ENCODE results near the gene PINK1.

Gene PINK1

GRCh38 chr1:20590306-20590777 is 42.9 kb upstream of the PINK1 start:
- H3K4me3 ChIP-seq (ENCODE audit: low read depth, low read length), result no peak overlapping the region
- TF ChIP-seq CTCF (IDR thresholded peaks at IDR 0.05; ENCODE audit: borderline replicate concordance, insufficient read depth, low read depth, low read length), result no peak

DNA sequence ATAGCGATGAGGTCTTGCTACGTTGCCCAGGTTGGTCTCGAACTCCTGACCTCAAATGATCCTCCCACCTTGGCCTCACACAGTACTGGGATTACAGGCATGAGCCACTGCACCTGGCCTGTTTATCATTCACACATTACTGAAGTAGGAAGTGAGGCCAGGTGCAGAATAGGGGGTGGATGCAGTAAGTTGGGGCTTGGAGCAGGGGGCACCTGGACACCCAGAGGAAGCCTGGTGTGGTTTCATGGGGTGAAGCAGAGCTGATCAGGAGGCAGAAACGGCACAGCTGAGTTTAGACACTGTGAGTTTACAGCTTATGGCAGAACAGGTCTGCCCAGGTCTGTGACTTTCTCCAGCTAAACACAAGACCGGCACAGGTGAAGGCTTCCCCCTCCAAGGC is 39.5 kb upstream of the PINK1 start:
- H3K4me3 ChIP-seq (ENCODE audit: low read depth, low read length), result no peak overlapping the region
- no peak for TF ChIP-seq CTCF (IDR thresholded peaks at IDR 0.05; ENCODE audit: borderline replicate concordance, insufficient read depth, low read depth, low read length)

GRCh38 chr1:20594746-20595145 is 38.5 kb upstream of the PINK1 start:
- no peak for TF ChIP-seq CTCF (IDR thresholded peaks at IDR 0.05; ENCODE audit: borderline replicate concordance, insufficient read depth, low read depth, low read length)

GRCh38 chr1:20596106-20596505 is 37.2 kb upstream of the PINK1 start:
- no peak overlapping the region for H3K4me3 ChIP-seq (ENCODE audit: low read depth, low read length)
- no peak for TF ChIP-seq CTCF (IDR thresholded peaks at IDR 0.05; ENCODE audit: borderline replicate concordance, insufficient read depth, low read depth, low read length)

More at GRCh38 chr1:20594746-20595145, 38.5 kb upstream of the PINK1 start:
- no peak overlapping the region for H3K4me3 ChIP-seq (ENCODE audit: low read depth, low read length)

DNA sequence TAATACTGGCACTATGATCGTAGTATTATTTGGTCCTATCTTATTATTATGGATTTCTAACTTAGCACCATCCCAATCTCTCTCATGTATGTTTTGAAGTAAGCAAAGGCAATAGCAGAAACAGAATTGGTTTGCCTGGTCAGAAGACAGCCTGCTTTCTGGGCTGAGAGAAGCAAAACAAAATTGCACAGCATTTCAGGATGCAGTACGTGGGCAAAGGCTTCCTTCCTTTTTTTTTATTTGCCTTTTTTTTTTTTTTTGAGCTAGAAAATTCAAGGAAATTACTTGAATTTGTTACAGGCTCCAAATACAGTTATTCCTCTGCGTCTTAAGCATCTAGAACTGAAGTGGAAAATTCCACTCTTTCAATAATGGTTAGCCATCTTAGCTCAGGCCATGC is 35.6 kb upstream of the PINK1 start:
- H3K4me3 ChIP-seq (ENCODE audit: low read depth, low read length), result no peak overlapping the region
- TF ChIP-seq CTCF (IDR thresholded peaks at IDR 0.05; ENCODE audit: borderline replicate concordance, insufficient read depth, low read depth, low read length), result no peak

DNA sequence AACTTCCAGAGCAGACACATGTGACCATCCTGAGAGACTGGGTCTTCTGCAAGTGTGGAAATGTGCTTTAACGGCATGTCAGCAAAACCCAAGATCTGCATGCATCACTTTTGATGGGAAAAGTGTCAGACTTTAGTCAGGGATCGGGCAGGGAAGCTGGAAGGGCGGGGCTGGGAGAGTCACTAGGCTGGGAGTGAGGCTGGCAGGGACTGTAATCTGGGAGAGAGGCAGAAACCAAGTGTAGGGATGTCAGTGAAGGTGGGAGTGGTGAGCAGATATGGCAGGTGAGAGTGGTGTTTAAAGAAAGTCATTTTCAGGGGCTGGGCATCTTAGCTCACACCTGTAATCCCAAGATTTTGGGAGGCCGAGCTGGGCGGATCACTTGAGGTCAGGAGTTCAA is 33.1 kb upstream of the PINK1 start:
- no peak overlapping the region for H3K4me3 ChIP-seq (ENCODE audit: low read depth, low read length)
- no peak for TF ChIP-seq CTCF (IDR thresholded peaks at IDR 0.05; ENCODE audit: borderline replicate concordance, insufficient read depth, low read depth, low read length)

GRCh38 chr1:20601129-20601825 is 32.0 kb upstream of the PINK1 start:
- TF ChIP-seq CTCF (IDR thresholded peaks at IDR 0.05; ENCODE audit: borderline replicate concordance, insufficient read depth, low read depth, low read length), result no peak
- H3K4me3 ChIP-seq (ENCODE audit: low read depth, low read length), result no peak overlapping the region

All from GM12875 (cell line).